Activated CD8-positive, alpha-beta memory T cell treated with anti-CD3 and anti-CD28 coated beads, Interleukin-2, amount 50 U/mL, for 1 hour (primary cell): ENCODE results near the gene CLTA.
A peak's percentile ranks its signal among the peaks of the same experiment; 100 is the strongest.
"Not testable (repeated sequence)": the region's sequence is repeated elsewhere in the genome, so short reads cannot be mapped to it uniquely, and the experiment has no call there.

ENCODE experiments used
- DNase-seq: peaks from one replicate; pipeline ENCODE4 v3.0.0-alpha.2; 2020; ENCODE audit errors: extremely low read depth

CLTA gene

DNA sequence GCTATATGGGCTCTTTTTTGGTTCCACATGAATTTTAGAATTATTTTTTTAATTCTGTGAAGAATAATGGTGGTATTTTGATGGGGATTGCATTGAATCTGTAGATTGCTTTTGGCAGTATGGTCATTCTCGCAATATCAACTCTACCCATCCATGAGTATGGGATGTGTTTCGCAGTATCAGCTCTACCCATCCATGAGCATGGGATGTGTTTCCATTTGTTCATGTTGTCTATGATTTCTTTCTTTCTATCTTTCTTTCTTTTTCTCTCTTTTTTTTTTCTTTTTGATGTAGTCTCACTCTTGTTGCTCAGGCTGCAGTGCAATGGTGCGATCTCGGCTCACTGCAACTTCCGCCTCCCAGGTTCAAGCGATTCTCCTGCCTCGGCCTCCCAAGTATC lies 48.5 kb downstream of the CLTA start:
- not testable (repeated sequence) for DNase-seq

GRCh38 chr9:36239675-36240074 lies 49.0 kb downstream of the CLTA start:
- DNase-seq, result not testable (repeated sequence)

DNA sequence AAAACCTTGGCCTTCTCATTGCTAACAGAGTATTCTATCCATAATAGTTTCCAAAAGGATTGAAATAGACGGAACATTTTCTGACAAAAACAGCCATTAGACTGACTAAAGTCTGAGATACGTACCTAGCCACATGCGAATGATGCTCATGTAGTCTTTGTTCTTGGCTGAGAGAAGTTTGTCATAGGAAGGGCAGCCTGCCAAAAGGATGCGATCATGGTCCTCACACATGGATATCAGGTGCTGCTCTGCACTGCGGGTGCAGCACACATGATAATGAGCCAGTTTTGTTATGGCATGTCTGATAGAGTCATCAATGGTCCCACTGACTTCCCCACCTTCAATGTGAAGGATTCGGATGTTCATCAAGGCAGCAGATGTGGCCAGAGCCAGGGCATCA lies 55.2 kb downstream of the CLTA start:
- no peak for DNase-seq

DNA sequence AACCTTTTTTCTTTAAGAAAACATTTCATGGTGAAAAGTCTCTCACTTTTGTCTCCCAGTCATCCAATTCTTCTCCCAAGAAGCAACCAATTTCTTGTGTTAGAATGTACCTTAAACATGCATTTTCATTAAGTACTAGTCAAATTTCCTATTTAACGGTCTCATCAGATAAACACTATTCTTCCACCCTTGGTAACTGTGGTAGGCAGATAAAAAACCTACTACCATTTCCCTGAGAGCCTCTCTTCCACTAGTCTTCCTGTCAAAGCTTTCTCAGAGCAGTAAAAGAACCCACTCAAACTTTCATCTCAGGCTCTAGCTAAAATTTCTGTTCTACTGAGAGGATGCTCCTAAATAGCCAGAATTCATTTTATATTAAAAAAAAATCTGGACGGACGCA lies 56.6 kb downstream of the CLTA start:
- no peak for DNase-seq

DNA sequence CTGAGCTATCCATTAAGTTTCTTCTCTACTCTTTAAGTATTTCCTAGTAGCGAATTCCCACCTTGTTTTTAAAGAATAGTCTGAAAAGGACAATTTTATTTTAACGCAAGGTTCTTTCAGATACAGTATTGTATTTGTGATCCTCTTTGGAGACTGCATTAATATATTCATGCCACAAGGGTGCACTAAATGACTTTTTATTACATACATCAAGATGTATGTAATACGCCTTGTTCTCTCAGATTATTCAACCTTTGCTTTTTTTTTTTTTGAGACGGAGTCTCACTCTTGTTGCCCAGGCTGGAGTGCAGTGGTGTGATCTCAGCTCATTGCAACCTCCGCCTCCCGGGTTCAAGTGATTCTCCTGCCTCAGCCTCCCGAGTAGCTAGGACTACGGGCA lies 57.3 kb downstream of the CLTA start:
- not testable (repeated sequence) for DNase-seq

GRCh38 chr9:36249189-36249588 lies 58.5 kb downstream of the CLTA start:
- DNase-seq, result no peak

- no peak for DNase-seq
These were observed 59.4 kb downstream of the CLTA start for GRCh38 chr9:36250079-36250478.

DNA sequence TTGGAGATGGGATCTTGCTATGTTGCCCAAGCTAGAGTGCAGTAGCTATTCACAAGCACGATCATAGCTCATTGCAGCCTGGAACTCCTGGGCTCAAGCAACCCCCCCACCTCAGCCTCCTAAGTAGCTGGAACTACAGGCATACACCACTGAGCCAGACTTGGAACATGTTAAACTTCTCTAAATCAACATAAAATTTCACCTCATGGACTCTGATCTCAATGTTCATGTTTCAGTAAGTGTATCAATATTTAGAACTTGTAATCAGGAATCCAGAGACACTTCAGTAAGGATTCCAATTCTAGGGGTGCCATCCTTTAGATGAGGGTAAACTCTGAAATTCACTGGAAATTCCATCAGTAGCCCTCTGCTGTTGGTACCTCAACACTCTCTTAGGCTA lies 60.7 kb downstream of the CLTA start:
- no peak for DNase-seq

GRCh38 chr9:36258208-36258995 lies 67.7 kb downstream of the CLTA start, which contains the start of gene GNE:
TSS of gene GNE (minus strand) at chr9:36258448. CDS start at chr9:36249355, 9,093 bp downstream.
- peak; percentile 87 for DNase-seq

GRCh38 chr9:36258996-36259533 lies 68.3 kb downstream of the CLTA start:
- no peak for DNase-seq
